H1 (cell line): Measurements from ENCODE around the gene MRPS14.

Experiments used
- CTCF ChIP-seq, 3 experiments: IDR thresholded peaks; 1 replicate in 2 of 3; 2 replicates in 1 of 3; pipeline versions ENCODE4 v1.5.1 to v1.6.1; 2011; ENCODE audit warnings: low read length in 3 of 3, mild to moderate bottlenecking in 3 of 3, inconsistent platforms in 2 of 3, low read depth in 1 of 3, moderate library complexity in 1 of 3; ENCODE audit not compliant: insufficient read depth in 1 of 3; ENCODE audit errors: control extremely low read depth in 1 of 3
- JUND ChIP-seq: IDR thresholded peaks from 2 replicates; pipeline ENCODE4 v1.6.1; 2011; ENCODE audit warnings: mild to moderate bottlenecking, improper control_type of control experiment, low read length
- KDM1A ChIP-seq: fragments of 200-600, 300-600 bp; sonication (generic); IDR thresholded peaks from 2 replicates; pipeline ENCODE4 v1.7.1; 2016; ENCODE audit warnings: mild to moderate bottlenecking, low read length, borderline replicate concordance
- POLR2A ChIP-seq, 2 experiments: IDR thresholded peaks; 1 replicate in 1 of 2; 2 replicates in 1 of 2; pipeline ENCODE4 v1.6.1; 2011; ENCODE audit warnings: low read depth in 2 of 2, low read length in 2 of 2, mild to moderate bottlenecking in 2 of 2; ENCODE audit errors: control extremely low read depth in 1 of 2
- POLR2AphosphoS5 ChIP-seq: IDR thresholded peaks from 2 replicates; pipeline ENCODE4 v1.6.1; 2011; ENCODE audit warnings: low read depth, low read length
- RNF2 ChIP-seq: fragments of 200-900, 300-1000 bp; sonication (generic); IDR thresholded peaks from 2 replicates; pipeline ENCODE4 v1.7.1; 2016; ENCODE audit warnings: borderline replicate concordance, low read depth, mild to moderate bottlenecking, antibody characterized with exemption, low read length; ENCODE audit not compliant: poor library complexity, severe bottlenecking; ENCODE audit errors: missing control alignments
- YY1 ChIP-seq: IDR thresholded peaks from 2 replicates; pipeline ENCODE4 v1.6.1; 2011; ENCODE audit warnings: low read depth, mild to moderate bottlenecking, low read length

- TF ChIP-seq POLR2A (IDR thresholded peaks at IDR 0.05; ENCODE audit: control extremely low read depth in 1 of 2, low read depth in 2 of 2, low read length in 2 of 2) (peak; percentile 83 to 97), RNF2 (no peak), CTCF (IDR thresholded peaks at IDR 0.05; ENCODE audit: control extremely low read depth in 1 of 3, insufficient read depth in 1 of 3, low read depth in 1 of 3, low read length in 3 of 3) (no peak), JUND (no peak), YY1 (peak; percentile 99), KDM1A (no peak), POLR2AphosphoS5 (peak; percentile 95)
These were observed at the start of gene MRPS14 for GRCh38 chr1:175023043-175023921.
